CD14-positive monocyte (primary cell): ENCODE results near the gene CLDN8. TPM values are rescaled to one million over a fixed set of nuclear protein-coding genes. Genes with fewer than 3 reads are reported as not detected.

Source experiments
- DNase-seq, 3 donors: peaks; one replicate each; pipeline ENCODE4 v3.0.0-alpha.2; 2011 to 2022
- H2AFZ ChIP-seq: 2 replicates; pipeline ENCODE4 v1.6.0; 2012; ENCODE audit warnings: mild to moderate bottlenecking, low read depth, low read length, inconsistent platforms; ENCODE audit not compliant: insufficient read depth, poor library complexity, severe bottlenecking
- H3K27ac ChIP-seq, 2 donors: 1 replicate in 1 of 2; 2 replicates in 1 of 2; pipeline ENCODE4 v1.5.1; 2012 to 2013; ENCODE audit warnings: low read length in 2 of 2, control low read depth in 1 of 2, inconsistent platforms in 1 of 2, low read depth in 1 of 2, mild to moderate bottlenecking in 1 of 2
- H3K27me3 ChIP-seq, 2 donors: one replicate each; pipeline versions ENCODE4 v1.6.0 to v1.6.1; 2011 to 2013; ENCODE audit warnings: low read length in 2 of 2; ENCODE audit not compliant: control insufficient read depth in 2 of 2, insufficient read depth in 2 of 2
- H3K36me3 ChIP-seq, 2 donors: replicated peaks in 1 of 2; 1 replicate in 1 of 2; 2 replicates in 1 of 2; pipeline versions ENCODE4 v1.5.1 to v1.6.1; 2012 to 2013; ENCODE audit warnings: low read length in 2 of 2, control low read depth in 1 of 2, inconsistent platforms in 1 of 2, mild to moderate bottlenecking in 1 of 2; ENCODE audit not compliant: insufficient read depth in 2 of 2, control insufficient read depth in 1 of 2
- H3K4me1 ChIP-seq, 2 donors: 1 replicate in 1 of 2; 2 replicates in 1 of 2; pipeline versions ENCODE4 v1.5.1 to v1.6.1; 2012 to 2013; ENCODE audit warnings: low read length in 2 of 2, control low read depth in 1 of 2, inconsistent platforms in 1 of 2, mild to moderate bottlenecking in 1 of 2, moderate library complexity in 1 of 2; ENCODE audit not compliant: insufficient read depth in 2 of 2, control insufficient read depth in 1 of 2
- H3K4me2 ChIP-seq: replicated peaks from 2 replicates; pipeline ENCODE3; 2012; ENCODE audit warnings: low read length, moderate library complexity, mild to moderate bottlenecking; ENCODE audit not compliant: poor library complexity, severe bottlenecking; ENCODE audit errors: extremely low read depth
- H3K4me3 ChIP-seq, 3 experiments: fragments of 200-600 bp in 1 of 3; sonication (generic) in 1 of 3; replicated peaks in 1 of 3; 1 replicate in 2 of 3; 2 replicates in 1 of 3; pipeline ENCODE4 v1.5.1; 2011 to 2013; ENCODE audit warnings: low read length in 3 of 3, mild to moderate bottlenecking in 3 of 3, control low read depth in 2 of 3, low read depth in 2 of 3, inconsistent platforms in 1 of 3, moderate library complexity in 1 of 3
- H3K79me2 ChIP-seq: 2 replicates; pipeline ENCODE4 v1.6.0; 2012; ENCODE audit warnings: mild to moderate bottlenecking, control low read depth, inconsistent platforms, low read length, moderate library complexity; ENCODE audit not compliant: insufficient read depth
- H3K9ac ChIP-seq: 2 replicates; pipeline ENCODE4 v1.6.0; 2017; ENCODE audit warnings: low read length, mild to moderate bottlenecking; ENCODE audit not compliant: insufficient read depth, poor library complexity, severe bottlenecking
- H3K9me3 ChIP-seq, 2 donors: replicated peaks in 1 of 2; 1 replicate in 1 of 2; 2 replicates in 1 of 2; pipeline versions ENCODE4 v1.5.1 to v1.6.1; 2012 to 2013; ENCODE audit warnings: low read length in 2 of 2, control low read depth in 1 of 2; ENCODE audit not compliant: control insufficient read depth in 1 of 2, insufficient read depth in 1 of 2
- H4K20me1 ChIP-seq: 2 replicates; pipeline ENCODE4 v1.6.0; 2012; ENCODE audit warnings: mild to moderate bottlenecking, low read length, control low read depth, moderate library complexity; ENCODE audit not compliant: insufficient read depth
- H3K27ac Mint-ChIP-seq, 7 donors: one replicate each; pipeline ENCODE4 v1.8.0; 2020; ENCODE audit warnings: mild to moderate bottlenecking in 7 of 7, mixed read lengths in 7 of 7, moderate library complexity in 6 of 7, inconsistent platforms in 2 of 7
- H3K27me3 Mint-ChIP-seq, 3 donors: one replicate each; pipeline ENCODE4 v1.8.0; 2021 to 2022; ENCODE audit warnings: low read depth in 3 of 3, mild to moderate bottlenecking in 3 of 3, mixed read lengths in 3 of 3, moderate library complexity in 3 of 3, inconsistent platforms in 1 of 3
- H3K36me3 Mint-ChIP-seq, 2 donors: one replicate each; pipeline ENCODE4 v1.8.0; 2020; ENCODE audit warnings: mixed read lengths in 2 of 2, inconsistent platforms in 1 of 2, mild to moderate bottlenecking in 1 of 2
- H3K4me1 Mint-ChIP-seq: one replicate; pipeline ENCODE4 v1.8.0; 2020; ENCODE audit warnings: mild to moderate bottlenecking, mixed read lengths
- H3K4me3 Mint-ChIP-seq, 2 donors: one replicate each; pipeline ENCODE4 v1.8.0; 2020; ENCODE audit warnings: mild to moderate bottlenecking in 2 of 2, mixed read lengths in 2 of 2, moderate library complexity in 1 of 2
- H3K9me3 Mint-ChIP-seq, 7 donors: one replicate each; pipeline ENCODE4 v1.8.0; 2020 to 2022; ENCODE audit warnings: mixed read lengths in 7 of 7, mild to moderate bottlenecking in 6 of 7, moderate library complexity in 6 of 7, inconsistent platforms in 2 of 7
- CTCF ChIP-seq: fragments of 200-600 bp; IDR thresholded peaks from one replicate; pipeline ENCODE4 v1.8.0; 2022; ENCODE audit warnings: antibody characterized with exemption, mild to moderate bottlenecking
- whole genome bisulfite sequencing: methylation state at CpG from one replicate; pipeline ENCODE4 v1.1.5; 2013; ENCODE audit warnings: missing lambda C conversion rate; ENCODE audit not compliant: insufficient coverage; 5-methylcytosine and 5-hydroxymethylcytosine counted together
- intact Hi-C, 2 donors: fragments of 100-400 bp; cut with micrococcal nuclease; formaldehyde crosslinking; loops; one replicate each; pipeline versions ENCODE4 v1.15.0 to v1.15.1; 2023
- polyA plus RNA-seq, 3 donors: library from polyadenylated mRNA; depleted of rRNA in 1 of 3; unstranded in 2 of 3; stranded (reverse) in 1 of 3; fragments of 300-500 nt in 2 of 3; fragments of >200 nt in 1 of 3; fragmentation: Illumina TruSeq in 2 of 3; gene quantifications; 1 replicate in 2 of 3; 2 replicates in 1 of 3; pipeline ENCODE4 v1.2.3, GENCODE V29; 2012 to 2021

The CLDN8 gene
- polyA plus RNA-seq, 3 donors: not detected

- Histone ChIP-seq H3K27ac (no peak within 1 kb of the TSS), H3K9me3 (peaks cover 0 to 3% of the 10 kb centered on the region in 2 donors), H3K27me3 (no peaks in the 10 kb centered on the region), H2AFZ (no peak within 1 kb of the TSS), H3K4me1 (no peaks in the 10 kb centered on the region), H3K4me3 (no peak within 1 kb of the TSS), H3K36me3 (no peaks in the 10 kb centered on the region), H3K79me2 (no peaks in the 10 kb centered on the region), H3K9ac (no peak within 1 kb of the TSS), H3K4me2 (no peak within 1 kb of the TSS), H4K20me1 (no peaks in the 10 kb centered on the region)
- Mint-ChIP-seq H3K4me3 (no peak within 1 kb of the TSS), H3K27me3 (no peaks in the 10 kb centered on the region), H3K4me1 (no peaks in the 10 kb centered on the region), H3K36me3 (no peaks in the 10 kb centered on the region), H3K27ac (no peak within 1 kb of the TSS), H3K9me3 (peaks cover 0 to 6% (median 2%) of the 10 kb centered on the region in 7 donors)
- no peak for TF ChIP-seq CTCF
- no peak for DNase-seq
- WGBS: no CpG with 5 or more reads among the region's 1 CpG
- intact Hi-C loops: no loop called here
Measured at GRCh38 chr21:30166705-30167104, 49.2 kb downstream of the CLDN8 start, which contains the start of gene CLDN17. TSS of gene CLDN17 (minus strand) at chr21:30166805. CDS start at chr21:30166617, 188 bp downstream.

- TF ChIP-seq CTCF: no peak
- no peaks in the 10 kb centered on the region for H3K27me3 Mint-ChIP-seq
- no peaks in the 10 kb centered on the region for H3K36me3 ChIP-seq
- no peak overlapping the region for H3K27ac ChIP-seq
- H3K27me3 ChIP-seq: no peaks in the 10 kb centered on the region
- H3K79me2 ChIP-seq: no peaks in the 10 kb centered on the region
- no peak overlapping the region for H3K27ac Mint-ChIP-seq
- no peaks in the 10 kb centered on the region for H4K20me1 ChIP-seq
- no peak overlapping the region for H3K4me3 ChIP-seq
- no peak for DNase-seq
- H3K36me3 Mint-ChIP-seq: no peaks in the 10 kb centered on the region
- H3K9me3 Mint-ChIP-seq: peaks cover 0 to 4% (median 2%) of the 10 kb centered on the region in 7 donors
- WGBS: 97% methylated on average over 9 of the region's 9 CpGs
- intact Hi-C loops: no loop called here
- no peaks in the 10 kb centered on the region for H3K4me1 Mint-ChIP-seq
- no peak overlapping the region for H3K4me2 ChIP-seq
- peaks cover 0 to 3% of the 10 kb centered on the region in 2 donors for H3K9me3 ChIP-seq
- H3K9ac ChIP-seq: no peak overlapping the region
- H3K4me1 ChIP-seq: no peaks in the 10 kb centered on the region
- no peak overlapping the region for H3K4me3 Mint-ChIP-seq
- no peak overlapping the region for H2AFZ ChIP-seq
Measured at GRCh38 chr21:30166171-30166570, 49.7 kb downstream of the CLDN8 start.
